ENCODE data around the gene OCLN.
"Not testable (repeated sequence)": the region's sequence is repeated elsewhere in the genome, so short reads cannot be mapped to it uniquely, and the experiment has no call there.

OCLN gene

DNA sequence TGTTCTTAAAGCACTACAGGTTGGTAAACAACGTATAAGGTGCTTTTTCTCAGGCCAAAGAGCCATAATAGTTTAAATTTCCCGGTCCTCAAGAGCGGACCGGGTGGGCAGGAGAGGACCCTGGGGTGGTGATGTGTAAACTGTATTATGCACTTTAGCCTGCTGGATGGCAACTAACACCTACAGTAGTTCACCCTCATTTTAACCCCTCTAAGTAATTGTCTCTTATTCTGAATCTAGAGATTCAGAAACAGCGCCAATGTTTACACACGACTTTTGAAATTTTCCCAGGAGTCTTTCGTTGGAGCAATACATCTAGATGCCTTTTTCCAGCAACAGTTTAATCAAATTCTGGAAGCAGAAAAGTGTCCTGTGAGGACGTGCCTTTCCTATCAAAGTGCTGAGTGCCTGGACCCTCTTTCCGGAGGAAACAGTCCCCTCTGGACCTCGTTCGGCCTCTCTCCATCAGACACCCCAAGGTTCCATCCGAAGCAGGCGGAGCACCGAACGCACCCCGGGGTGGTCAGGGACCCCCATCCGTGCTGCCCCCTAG, 676 bp upstream of the OCLN start:
- FAIRE-seq, result no peak

DNA sequence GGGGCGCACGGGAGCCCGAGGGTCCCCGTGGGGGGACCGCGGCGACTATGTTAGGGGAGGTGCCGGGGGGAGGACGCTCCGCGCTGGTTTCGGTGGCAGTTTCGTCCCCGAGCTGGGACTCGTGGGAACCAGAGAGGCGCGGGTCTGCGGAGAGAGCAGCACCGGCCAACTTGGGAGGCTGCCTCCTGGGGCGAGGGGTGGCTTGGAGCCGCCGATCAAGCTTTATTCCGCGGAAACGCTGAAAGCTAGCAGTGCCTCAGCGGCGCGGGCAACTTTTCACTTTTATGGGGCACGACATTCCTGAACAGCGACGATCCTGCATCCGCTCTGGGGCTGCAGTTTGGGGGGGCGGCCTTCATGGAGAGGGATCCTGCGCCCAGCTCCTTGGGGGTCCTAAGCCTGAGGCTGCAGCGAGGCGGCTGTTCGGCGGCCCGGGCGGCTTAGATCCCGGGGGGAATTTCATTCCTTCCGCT, 369 bp downstream of the OCLN start:
- FAIRE-seq, result no peak

DNA sequence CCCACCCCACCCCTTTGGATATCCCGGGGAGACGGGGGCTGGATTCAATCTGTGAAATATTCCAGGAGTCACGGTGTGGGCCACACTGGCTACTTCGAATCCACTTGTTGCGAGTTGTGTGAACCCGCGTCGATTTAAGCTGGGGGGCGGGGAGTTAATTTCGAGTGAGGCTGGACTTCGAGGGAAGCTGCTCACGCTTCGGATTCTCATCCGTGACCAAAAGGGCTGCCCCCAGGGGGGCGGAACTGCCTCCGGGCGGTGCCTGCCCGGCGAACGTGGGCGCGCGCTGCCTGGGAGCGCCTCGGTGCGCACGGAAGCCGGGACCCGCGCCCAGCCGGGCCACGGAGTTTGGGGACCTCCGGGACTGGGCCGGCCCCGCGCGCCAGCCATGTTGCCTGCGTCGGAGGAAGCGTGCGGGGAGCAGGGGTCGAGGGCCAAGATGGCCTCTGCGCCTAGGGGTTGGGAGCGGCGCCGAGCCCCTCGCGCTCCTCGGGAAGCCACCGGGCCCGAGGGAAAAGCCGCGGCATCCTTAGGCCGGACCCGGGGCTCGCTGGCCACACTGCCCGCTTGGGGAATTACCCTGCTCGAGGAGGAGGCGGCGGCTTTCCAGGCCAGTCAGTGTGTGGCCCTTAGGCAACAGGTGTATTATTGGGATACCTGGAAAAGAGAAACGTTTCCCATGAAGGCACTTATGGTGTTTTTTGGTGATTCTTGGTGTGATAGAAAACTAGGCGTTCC, 975 bp downstream of the OCLN start:
- FAIRE-seq, result no peak

DNA sequence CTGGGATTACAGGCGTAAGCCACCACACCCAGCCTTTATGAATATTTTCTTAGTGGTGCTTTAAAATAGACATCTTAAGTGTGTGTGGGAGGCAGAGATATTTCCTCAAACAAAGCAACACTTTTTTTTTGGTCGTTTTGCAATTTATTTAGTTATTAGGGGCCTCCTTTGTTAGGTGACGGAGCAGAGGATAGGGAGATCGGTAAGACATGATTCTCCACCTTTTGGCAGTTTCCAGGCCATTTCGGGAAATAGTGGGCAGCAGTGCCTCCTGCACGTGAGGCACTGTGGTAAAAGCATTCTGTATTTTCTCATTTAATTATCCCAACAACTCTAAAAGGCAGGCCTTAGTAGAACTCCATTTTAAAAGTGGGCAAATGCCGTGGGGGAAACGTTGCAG, 1.9 kb downstream of the OCLN start:
- FAIRE-seq, result no peak

DNA sequence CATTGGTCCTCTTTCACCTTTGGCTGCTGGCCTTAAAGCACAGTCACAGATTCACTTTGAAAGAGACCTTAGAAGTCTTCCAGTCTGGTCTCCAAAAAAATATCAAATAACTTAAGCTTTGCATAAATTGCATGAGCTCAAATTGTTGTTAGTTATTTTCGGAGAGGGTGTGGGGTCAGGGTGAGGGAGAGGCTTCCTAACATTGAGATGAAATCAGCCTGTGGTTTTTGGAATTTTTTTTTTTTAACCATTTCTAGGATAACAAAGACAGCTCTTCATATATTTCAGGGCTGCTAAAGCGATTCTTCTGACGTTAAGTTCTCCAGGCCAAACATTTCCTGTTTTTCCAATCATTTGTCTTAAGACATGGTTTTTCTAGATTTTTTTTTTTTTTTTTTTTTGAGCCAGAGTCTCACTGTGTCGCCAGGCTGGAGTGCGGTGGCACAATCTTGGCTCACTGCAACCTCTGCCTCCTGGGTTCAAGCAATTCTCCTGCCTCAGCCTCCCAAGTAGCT, 4.5 kb downstream of the OCLN start:
- FAIRE-seq, result no peak

DNA sequence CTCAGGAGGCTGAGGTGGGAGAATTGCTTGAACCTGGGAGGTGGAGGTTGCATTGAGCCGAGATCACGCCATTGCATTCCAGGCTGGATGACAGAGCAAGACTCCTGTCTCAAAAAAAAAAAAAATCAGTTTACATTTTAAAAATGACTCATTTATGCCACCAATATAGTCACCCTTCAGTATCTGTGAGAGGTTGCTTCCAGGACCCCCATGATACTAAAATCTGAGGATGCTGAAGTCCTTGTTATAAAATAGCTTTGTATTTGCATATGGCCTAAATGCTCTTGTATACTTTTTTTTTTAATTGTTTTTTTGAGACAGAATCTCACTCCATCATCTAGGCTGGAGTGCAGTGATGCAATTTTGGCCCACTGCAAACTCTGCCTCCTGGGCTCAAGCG, 5.8 kb downstream of the OCLN start:
- no peak for FAIRE-seq

DNA sequence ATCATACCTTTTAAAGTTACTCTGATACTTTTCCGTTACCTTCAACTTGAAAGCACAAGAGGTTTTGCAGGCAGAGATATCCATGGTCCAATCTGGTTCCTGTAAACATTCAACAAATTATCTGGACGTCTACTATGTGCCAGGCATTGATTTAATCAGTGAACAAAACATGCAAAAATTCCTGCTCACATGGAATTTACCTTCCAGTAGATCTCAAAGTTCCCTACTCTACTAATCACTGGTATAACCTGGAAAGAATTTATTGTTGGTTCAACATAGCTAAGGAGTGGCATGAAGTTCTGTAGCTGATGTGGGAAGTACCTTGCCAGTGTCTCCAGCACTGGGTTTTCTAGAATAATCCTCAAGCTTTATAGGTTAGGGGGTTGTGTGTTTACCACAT, 9.8 kb downstream of the OCLN start:
- FAIRE-seq, result no peak

DNA sequence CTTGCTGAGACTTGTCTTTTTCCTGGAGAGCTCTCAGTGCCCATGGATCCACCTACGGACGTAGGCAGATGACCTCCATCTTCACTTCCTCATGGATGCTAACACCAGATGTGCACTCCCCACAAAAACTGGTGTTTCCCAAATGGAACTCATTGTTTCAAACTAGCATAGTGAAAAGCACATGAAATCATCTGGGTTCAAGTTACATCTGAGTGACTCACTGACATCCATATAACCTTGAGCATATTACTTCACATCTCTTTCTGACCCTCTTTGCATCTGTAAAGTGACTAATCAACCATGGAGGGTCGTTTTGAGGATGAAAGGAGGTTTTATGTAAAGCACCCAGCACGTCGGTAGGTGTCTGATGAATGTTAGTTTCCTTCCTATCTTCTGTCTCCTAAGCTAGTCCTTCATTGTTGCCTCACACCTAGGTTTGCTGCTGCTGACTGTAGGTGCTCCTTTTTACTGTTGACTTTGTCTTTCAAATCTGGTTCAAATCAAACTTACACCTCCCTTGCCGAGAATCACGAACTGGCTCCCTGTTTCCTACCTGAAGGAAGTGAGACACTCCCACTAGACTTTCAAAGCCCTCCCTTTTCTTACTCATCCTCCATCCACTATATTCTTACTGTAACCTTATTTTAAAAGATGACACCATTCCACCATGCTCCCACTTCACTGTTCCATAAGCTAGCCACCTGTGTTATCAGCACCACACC, 10.3 kb downstream of the OCLN start:
- FAIRE-seq, result no peak

DNA sequence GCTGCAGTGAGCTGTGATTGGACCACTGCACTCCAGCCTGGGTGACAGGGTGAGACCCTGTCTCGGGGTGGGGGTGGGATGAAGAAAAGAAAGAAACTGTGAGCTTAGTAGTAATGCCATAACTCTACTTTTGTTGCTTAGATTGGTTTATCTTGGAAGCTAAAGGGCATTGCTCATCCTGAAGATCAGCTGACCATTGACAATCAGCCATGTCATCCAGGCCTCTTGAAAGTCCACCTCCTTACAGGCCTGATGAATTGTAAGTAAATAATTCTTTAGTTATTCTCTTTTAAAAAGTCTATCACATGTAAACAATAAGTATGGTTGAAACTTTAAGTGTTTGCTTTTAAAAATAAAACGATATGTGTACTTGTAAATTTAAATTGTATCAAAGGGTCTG, 11.4 kb downstream of the OCLN start:
- FAIRE-seq, result no peak

DNA sequence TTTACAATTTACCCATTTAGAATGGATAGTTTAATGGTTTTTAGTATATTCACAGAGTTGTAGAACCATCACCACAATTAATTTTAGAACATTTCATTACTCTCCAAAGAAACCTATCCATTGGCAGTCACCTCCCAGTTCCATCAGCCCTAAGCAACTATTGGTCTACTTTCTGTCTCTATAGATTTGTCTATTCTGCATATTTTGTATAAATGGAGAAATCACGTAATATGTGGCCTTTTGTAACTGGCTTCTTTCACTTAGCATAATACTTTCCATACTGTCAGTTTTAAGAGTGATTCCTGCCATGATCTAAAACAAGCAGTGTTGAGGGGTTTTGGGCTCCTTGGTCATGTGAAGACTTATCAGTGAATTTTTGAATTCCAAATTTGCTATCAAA, 12.7 kb downstream of the OCLN start:
- FAIRE-seq, result no peak

DNA sequence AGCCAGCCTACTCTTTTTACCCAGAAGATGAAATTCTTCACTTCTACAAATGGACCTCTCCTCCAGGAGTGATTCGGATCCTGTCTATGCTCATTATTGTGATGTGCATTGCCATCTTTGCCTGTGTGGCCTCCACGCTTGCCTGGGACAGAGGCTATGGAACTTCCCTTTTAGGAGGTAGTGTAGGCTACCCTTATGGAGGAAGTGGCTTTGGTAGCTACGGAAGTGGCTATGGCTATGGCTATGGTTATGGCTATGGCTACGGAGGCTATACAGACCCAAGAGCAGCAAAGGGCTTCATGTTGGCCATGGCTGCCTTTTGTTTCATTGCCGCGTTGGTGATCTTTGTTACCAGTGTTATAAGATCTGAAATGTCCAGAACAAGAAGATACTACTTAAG, 16.6 kb downstream of the OCLN start:
- FAIRE-seq, result no peak

DNA sequence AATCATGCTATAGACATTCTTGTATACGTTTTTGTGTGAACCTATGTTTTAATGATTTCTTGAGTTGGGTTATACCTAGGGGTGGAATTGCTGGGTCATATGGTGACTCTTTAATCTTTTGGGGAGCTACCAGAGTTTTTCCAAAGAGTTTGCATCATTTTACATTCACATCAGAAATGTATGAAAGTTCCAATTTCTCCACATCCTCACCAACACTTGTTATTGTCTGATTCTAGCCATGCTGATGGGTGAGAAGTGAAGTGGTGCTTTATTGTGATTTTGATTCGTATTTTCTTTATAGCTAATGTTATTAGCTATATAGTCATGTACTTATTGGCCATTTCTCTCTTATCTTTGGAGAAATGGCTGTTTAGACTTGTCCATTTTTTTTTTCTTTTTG, 18.1 kb downstream of the OCLN start:
- FAIRE-seq, result no peak

DNA sequence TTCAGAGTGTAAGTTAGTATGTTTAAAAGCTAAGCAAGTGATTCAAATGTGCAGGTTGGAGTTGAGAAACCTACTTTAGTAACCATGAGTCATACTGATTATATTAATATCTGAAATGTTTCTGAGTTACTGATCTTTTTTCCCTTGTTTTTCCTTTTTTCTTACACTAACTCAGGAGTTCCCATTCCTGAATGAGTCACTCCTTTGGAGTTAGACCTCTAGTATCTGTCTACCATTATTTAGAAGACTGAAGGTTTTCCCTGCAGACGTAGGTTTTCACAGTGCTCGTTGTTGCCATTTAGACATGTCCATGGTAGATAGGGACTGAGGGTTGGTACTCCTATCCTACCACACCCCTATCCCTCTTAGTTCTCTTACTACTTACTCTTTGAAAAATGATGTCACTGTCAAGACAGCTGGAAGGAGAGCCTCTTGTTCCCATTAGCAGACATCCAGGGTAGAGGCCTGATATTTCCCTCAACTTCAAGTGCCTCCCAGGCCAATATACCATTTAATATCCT, 20.2 kb downstream of the OCLN start:
- no peak for FAIRE-seq

DNA sequence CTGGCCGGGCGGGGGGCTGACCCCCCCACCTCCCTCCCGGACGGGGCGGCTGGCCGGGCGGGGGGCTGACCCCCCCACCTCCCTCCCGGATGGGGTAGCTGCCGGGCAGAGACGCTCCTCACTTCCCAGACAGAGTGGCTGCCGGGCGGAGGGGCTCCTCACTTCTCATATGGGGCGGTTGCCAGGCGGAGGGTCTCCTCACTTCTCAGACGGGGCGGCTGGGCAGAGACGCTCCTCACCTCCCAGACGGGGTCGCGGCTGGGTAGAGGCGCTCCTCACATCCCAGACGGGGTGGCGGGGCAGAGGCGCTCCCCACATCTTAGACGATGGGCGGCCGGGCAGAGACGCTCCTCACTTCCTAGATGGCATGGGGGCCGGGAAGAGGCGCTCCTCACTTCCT, 23.0 kb downstream of the OCLN start:
- not testable (repeated sequence) for FAIRE-seq

DNA sequence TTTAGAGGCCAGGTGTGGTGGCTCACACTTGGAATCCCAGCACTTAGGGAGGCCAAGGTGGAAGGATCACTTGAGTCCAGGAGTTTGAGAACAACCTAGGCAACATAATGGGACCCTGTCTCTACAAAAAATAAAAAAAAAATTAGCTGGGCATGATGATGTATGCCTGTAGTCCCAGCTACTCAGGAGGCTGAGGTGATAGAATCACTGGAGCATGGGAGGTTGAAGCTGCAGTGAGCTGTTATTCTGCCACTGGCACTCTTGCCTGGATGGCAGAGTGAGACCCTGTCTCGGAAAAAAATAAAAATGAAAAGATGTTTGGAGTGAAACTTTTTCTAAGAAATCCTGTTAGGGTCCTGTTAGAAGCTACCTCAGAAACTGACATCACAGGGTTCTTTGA, 24.2 kb downstream of the OCLN start:
- no peak for FAIRE-seq

DNA sequence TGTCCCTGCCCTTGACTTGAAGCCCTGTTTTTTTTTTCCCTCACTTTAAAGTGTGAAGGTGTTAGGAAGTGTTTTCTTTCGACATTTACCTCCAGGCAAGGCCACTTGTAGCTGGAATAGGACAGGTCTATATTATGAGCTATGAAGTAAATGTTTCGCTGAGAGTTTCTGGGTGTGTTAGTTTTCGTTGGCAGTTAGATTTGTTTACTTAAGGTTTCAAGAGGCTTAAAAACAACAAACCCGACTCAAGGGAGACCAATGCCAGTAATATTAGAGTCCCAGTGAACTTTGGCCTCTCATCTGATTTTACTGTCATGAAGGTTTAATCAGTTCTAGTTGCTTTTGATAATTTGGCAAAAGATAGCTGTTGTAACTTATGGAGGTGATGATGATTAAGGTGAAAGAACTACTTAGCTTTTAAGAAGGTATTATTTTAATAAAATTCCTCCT, 25.2 kb downstream of the OCLN start:
- no peak for FAIRE-seq

DNA sequence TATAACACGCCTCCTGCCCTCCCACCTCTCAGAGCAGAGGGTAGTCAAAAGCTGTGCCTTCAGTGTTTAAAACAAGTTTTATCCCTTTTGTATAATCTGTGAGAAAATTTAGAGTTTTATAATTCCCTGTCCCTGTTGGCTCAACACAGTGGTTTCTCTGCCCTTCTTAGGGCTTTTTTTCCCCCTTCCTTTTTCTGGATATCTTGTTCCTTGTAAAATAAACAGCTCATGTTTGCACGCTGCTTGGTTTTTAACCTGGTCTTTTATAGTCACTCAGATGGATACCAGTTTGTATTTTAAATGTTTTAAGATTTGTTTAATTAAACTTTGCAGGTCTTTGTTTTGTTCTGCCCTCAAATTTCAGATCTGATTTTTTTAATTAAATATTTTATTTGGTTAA, 26.7 kb downstream of the OCLN start:
- no peak for FAIRE-seq

DNA sequence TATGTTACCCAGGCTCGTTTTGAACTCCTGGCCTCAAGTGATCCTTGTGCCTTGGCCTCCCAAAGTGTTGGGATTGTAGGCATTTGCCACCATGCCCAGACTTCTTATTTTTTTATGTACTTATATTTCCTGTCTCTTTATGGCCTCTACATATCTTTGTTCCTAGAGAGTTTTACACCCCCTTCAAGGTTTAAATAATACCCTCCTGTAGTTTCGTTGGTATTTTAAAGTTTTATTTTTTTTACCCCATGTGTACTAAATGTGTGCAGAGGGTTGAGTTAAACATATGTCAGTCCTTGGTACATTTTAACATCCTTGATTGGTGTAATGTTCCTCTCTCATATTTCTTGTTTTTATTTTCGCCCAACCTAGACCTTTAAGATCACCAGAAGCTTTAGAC, 29.4 kb downstream of the OCLN start:
- FAIRE-seq, result no peak

DNA sequence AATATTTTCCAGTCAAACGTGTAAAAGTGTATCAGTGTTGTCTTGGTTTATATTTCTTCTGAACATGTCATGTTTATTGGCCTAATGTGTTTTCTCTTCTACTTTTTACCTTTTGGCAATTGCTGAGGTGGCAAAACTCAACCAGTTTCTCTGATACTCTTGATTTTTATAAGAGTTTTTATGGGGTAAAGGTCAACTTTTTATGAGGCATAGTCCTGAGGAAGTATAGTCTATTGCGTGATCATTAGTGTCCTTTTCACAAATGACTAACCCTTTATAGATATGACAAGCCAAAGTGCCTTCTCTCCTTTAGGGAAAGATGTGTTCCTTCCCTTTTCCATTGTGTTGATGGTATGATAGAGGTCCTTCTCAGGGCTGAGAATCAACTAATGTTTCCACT, 32.9 kb downstream of the OCLN start:
- no peak for FAIRE-seq

DNA sequence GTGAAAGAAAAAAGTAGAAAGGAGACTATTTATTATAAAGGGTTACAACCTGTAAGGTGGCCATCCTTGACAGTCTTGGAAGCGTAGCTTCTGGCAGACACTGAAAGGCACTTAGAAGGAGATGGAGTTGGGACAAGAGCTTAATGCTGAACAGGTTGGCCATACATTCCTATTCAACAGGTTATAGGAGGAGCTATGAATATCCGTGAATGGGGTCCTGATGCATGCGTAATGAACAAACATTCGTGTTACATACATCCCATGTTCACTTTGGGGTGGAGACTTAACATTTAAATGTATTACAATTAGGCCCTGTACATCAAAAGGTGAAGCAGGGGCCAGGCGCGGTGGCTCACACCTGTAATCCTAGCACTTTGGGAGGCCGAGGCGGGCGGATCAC, 34.1 kb downstream of the OCLN start:
- FAIRE-seq, result no peak

DNA sequence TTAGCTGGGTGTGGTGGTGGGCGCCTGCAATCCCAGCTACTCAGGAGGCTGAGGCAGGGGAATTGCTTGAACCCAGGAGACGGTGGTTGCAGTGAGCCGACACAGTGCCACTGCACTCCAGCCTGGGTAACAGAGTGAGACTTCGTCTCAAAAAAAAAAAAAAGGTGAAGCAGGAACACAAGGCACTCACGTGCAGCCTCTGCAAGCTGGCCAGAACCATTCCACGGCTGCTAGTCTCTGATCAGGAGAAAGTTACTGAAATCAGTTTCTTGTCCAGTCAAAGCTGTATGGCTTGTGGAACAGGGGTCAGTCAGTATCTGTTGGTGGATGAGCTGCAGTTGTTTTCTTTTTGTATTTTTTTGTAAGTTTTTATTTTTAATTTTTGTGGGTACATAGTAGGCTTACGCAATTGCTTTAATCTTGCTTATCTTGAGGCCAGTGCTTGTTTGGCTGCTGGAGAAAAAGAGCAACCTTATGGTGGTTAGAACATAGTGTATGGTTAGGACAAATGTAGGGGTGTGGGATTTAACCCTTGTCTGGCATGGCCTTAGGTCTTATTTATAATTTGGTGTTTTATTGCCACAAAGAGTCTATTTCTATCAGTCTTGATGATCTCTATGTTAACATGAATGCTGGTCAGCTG, 34.7 kb downstream of the OCLN start:
- no peak for FAIRE-seq

DNA sequence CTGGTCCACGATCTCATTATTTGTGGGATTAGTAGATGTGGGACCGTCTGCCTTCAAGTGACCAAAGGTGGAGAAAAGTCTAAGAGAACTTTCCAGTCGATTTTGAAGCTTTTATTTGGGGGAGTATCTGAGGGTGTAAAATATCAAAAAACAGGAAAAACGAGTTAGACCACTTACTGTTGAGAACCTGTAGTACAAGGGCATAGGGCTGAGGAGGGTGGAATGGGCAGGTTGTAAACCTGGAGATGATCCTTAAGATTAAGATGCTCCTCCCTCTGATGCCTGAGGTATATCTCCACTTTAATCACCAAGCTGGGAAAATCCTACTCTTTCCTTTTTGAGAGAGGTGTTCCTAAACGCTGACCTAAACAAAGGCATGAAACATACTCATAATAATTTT, 35.4 kb downstream of the OCLN start:
- no peak for FAIRE-seq

DNA sequence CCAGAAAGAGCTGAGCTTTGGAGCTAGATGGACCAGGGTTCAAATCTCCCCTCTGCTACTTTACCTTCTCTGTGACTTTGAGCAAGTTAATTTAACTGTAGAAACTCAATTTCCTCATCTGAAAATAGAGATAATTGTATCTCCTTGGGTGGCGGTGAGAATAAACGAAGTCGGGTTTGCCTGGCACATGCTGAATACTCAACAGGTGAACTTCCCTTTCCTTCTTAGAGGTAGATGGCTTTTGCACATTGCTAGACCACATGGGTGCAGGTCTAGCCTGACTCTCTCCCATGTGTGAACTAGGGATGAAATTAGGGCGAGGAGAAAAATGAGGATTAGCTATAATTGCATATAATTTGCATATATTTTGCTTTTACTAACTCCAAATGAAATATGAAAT, 36.0 kb downstream of the OCLN start:
- no peak for FAIRE-seq

Data from A204.1 (cell line).